NCI-H460 (cell line): ENCODE data around the gene FSTL5. TPM values are rescaled to one million over a fixed set of nuclear protein-coding genes. Genes with fewer than 3 reads are reported as not detected.

ENCODE experiments used
- DNase-seq: peaks from one replicate; pipeline ENCODE4 v3.0.0-alpha.2; 2016; ENCODE audit warnings: low read depth; ENCODE audit errors: extremely low read depth
- total RNA-seq: library from RNA; depleted of rRNA; stranded (reverse); fragments of >200 nt; shearing (Covaris generic); gene quantifications from 2 replicates; pipeline ENCODE4 v1.2.3, GENCODE V29; 2014

The FSTL5 gene
- total RNA-seq, 1 experiment from 2014 or later: 0.02 TPM

DNA sequence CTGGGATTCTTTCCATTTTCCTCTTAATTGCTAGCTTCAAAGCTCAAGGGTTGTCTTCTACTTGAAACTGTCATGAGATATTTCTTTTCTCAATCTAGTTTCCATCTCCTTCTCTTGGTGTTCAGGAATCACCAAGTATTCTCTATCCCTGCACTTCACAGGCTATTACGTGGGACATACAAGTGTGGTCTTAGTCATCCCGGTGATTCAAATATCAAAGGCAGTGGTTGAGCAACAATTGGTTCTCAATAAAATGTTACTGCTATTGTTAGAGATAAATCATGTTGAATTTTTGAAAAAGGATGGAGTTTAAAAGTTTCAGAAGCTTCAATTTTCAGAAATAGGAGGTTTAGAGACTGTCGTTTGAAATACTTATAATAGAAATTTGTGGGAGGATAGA, 812.9 kb downstream of the FSTL5 start:
- DNase-seq: no peak

DNA sequence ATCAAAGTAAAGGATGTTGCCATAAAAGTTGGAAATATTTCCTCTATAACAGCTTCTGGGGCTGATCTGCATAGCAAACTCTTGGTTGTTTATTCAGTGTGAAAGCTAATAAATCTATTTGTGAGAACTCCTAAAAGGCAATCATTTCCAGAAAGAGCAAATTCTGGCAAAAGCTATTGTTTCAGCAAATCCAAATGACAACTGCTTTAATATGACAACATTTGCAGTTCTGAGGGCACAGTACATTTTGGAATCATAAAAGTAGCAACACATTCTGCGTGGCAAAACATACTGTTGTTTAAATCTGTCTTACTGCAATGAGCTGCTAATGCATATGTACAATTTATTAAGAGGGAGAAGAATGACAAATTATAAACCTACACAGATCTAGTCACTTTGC, 818.1 kb downstream of the FSTL5 start:
- DNase-seq: no peak

DNA sequence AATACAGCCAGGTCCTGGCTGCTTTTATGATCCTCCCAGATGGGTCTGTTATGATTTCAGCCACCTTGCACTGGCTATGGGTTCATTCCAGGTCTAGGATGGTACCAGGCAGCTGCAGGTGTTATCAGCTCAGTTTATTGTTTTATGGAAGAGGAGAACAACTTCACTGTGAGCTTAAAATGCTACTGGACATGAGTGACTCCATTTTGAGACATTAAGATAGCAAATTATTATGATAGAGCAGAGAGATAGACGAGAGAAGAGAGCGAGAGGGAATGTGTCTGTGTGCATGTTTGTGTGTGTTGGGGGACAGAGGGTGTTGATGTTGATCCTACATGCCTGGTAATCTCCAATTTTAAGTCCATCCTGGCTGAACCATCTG, 820.2 kb downstream of the FSTL5 start:
- DNase-seq: no peak

DNA sequence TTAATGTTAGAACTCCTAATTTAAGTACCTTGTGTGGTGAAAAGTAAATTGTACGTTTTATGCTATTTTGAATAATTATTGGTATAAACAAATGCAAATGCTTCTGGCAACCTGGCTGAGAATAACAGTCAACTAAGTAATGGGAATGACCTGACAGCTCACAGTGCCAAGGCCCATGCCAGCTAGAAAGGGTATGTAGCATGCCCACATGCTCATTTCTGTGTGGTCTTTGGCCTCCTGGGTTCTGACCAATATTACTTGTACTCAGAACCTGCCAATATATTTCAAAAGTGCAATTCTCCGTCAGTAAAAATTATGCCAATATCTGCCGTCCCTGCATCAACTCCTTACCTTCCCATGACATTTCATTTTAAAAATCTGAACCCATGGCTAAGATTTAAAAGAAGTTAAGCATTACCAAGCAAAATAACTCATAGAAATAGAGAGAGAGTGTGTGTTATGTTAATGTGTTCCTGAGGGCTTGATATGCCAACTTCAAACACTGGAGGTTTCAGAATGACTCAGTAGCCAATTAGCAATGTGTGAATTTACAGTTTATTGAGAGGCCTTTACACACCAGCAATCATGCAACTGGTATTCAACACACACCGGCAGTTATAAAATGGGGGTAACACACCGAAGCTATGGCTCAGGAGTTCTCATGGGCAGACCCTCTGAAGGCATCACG, 820.8 kb downstream of the FSTL5 start:
- DNase-seq: no peak

DNA sequence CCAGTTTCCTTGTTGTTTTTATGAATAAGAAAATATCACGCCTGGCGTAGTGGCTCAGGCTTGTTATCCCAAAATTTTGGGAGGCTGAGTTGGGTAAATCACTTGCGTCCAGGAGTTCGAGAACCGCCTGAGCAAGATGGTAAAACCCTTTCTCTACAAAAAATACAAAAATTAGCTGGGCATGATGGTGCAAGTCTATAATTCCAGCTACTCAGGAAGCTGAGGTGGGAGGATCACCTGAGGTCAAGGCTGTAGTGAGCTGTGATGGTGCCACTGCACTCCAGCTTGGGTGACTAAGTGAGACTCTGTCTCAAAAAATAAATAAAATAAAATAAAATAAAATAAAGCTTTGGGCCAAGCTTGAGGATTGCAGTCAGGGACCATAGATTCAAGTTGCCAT, 827.2 kb downstream of the FSTL5 start:
- no peak for DNase-seq

DNA sequence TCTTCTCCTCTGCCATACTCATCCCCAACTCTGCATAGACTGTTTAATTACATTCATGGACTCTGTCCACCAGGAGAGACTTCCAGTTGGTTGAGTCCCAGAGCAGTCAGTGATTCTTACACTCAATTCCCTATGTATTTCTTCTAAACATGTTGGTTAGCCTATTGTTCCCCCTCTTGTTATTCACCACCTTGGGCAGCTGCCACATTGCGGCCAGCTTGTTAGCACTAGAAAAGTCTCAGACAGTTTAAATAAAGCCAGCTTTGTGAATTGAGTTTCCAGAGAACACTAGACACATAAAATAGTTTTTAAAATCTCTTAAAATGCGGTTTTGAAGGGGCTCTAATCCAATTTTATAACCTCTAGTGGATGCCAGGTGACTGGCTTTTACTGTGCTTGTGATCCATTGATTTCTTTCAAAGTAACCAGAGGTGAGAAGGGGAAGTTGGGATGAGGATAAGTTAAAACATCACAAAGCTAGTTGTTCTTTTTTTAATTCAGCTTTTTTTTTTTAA, 827.7 kb downstream of the FSTL5 start:
- DNase-seq: no peak
